Limb (tissue), 2 donors: ENCODE data around the gene AHR.
A peak's percentile ranks its signal among the peaks of the same experiment; 100 is the strongest.

Source experiments
- DNase-seq, 2 donors: peaks; one replicate each; pipeline ENCODE4 v3.0.0-alpha.2; 2016; ENCODE audit errors: extremely low spot score in 2 of 2

The AHR gene

DNA sequence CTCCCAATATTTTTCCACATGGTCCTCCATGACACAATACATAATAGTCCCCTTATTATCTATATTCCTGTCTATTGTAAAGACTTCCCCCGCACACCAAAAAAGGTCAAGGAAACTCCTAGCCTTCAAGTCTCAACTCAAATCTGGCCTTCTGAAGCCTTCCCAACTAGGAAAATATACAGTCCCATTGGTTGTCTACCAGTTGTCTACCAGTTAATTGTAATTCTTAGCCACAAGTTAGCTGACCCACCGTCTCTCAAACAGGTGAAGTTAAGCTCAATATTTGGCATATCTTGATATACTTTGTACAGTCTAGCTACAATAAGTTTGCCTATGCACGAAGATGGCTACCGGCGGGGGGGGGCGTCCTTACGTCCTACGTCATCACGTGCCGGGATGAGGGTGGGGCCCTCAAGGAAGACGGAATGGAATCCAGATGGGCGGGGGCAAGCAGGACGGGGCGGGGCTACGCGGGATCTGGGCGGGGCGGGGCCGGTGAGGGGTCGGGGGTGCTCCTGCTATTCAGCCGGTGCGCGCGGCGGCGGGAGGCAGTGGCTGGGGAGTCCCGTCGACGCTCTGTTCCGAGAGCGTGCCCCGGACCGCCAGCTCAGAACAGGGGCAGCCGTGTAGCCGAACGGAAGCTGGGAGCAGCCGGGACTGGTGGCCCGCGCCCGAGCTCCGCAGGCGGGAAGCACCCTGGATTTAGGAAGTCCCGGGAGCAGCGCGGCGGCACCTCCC is at the start of gene AHR:
TSS of gene AHR (plus strand) at position 551 of the 738 bp plus-strand sequence. CDS start 613 bp downstream, outside the sequence.
- DNase-seq: peak; percentile 74 to 89

DNA sequence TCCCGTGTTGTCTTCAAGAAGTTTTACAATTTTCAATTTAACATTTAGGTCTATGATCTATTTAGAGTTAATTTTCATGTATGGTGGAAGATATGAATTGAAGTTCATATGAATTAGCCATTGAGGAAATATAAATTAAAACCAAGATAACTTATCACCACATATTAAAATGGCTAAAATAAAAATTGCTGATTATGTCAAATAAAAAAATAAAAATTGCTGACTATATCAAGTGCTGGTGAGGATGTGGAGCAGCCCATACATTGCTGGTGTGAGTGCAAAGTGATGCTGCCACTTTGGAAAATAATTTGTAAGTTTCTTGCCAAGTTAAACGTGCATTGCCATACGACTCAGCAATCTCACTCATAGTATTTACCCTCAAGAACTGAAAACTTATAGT is 44.6 kb upstream of the AHR start:
- no peak for DNase-seq

DNA sequence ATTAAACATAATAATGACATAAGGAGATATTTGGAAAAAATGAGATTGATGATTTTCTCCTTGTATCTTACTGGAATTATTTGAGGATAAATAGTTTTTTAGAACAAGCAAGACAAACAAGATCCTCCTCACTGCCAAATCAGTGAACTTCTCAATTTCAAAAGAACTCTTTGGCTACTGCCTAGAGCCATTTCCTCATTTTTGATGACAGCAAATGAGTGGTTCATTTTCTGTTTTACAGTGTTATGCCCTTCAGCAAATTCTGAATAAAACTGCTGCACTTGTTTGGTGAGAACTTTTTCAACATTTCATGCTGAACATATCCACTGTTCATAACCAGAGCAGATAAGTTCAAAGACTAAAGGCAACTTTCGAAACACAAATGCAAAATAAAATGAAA is 42.5 kb upstream of the AHR start:
- no peak for DNase-seq

DNA sequence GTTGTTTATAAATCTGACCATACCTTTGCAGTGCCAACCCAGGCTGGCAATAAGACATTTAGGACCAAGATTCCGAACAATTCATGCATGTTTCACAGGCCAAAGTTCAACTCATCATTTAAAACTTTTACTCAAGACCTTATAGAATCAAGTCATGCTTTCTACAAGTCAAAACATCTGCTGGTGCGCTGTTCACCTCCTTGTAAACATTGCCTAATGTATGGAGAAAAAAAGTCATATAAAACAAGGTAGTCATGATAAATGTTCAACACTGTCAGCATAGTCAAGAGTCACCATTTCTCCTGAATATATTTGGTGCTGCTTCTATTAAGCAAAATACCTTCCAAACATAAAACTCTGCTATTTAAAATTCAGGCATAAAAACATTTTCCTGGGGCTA is 42.1 kb upstream of the AHR start:
- DNase-seq: no peak

DNA sequence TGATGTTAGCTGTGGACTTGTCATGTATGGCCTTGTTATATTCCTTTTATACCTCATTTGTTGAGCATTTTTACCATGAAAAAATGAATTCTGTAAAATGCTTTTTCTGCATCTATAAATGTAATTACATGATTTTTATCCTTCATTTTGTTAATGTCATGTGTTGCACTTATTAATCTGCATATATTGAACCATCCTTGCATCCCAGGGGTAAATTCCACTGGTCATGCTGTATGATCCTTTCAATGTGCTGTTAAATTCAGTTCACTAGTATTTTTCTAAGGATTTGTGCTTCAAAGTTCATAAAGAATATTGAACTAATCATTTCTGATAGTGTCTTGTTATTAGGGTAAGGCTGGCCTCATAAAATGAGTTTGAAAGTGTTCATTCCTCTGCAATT is 31.9 kb upstream of the AHR start:
- no peak for DNase-seq

DNA sequence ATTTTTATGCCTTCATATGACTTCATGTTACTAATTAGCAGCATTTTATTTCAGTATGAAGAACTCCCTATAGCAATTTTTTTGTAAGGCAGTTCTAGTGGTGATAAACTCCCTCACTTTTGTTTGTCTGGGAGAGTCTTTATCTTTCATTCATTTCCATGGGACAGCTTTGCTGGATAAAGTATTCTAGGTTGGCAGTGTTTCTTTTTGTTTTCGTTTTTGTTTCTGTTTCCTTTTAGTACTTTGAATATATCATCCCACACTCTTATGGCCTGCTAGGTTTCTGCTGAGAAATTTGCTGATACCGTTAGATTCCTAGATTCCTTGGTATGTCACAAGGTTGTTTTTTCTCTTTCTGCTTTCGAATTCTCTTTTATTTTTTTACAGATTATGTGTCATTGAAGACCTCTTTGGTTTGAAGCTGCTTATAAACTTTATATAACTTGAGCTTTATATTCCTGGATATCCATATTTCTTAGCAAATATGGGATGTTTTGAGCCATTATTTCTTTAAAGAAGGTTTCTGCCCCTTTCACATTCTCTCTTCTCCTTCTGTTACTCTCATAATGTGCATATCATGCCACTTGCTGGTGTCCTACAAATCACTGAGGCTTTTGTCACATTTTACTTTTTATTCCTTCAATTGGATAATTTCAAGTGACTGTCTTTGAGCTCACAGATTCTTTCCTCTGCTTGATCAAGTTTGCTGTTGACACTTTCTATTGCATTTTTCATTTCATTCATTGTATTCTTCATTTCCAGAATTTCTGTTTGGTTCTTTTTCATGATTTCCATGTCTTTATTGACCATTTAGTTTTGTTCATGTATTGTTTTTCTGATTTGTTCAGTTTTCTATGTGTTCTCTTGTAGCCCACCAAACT is 28.9 kb upstream of the AHR start:
- DNase-seq: no peak

DNA sequence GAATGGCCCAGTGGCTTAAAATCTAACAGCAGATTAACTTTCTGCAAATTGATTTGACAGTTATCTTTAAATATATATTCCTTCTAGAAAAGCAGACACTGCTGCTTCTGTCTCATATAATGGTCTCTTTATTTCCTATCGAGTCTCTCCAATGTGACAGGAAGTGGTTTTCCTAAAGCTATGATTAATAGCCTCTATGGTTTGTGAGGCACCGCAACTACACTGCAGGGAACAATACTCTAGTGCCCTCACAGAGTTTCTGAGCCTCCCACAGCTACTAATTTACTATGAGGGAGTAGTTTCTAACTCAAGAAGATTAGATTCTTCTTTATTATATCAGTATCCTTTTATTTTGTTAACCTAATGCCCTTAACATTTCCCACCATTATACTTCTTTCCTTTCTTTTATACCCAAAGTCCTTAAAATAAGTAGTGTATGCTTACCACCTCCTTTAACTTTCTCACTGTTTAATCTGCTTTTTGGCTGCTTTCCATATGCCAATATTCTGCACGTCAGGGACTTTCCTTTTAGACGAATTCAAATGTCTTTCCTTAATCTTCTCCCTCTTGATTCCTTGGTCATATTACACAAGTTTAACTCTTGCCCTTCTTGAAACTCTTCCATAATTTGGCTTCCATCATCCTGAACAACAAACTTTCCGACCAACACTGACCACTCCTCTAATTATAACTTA is 23.8 kb upstream of the AHR start:
- DNase-seq: no peak

DNA sequence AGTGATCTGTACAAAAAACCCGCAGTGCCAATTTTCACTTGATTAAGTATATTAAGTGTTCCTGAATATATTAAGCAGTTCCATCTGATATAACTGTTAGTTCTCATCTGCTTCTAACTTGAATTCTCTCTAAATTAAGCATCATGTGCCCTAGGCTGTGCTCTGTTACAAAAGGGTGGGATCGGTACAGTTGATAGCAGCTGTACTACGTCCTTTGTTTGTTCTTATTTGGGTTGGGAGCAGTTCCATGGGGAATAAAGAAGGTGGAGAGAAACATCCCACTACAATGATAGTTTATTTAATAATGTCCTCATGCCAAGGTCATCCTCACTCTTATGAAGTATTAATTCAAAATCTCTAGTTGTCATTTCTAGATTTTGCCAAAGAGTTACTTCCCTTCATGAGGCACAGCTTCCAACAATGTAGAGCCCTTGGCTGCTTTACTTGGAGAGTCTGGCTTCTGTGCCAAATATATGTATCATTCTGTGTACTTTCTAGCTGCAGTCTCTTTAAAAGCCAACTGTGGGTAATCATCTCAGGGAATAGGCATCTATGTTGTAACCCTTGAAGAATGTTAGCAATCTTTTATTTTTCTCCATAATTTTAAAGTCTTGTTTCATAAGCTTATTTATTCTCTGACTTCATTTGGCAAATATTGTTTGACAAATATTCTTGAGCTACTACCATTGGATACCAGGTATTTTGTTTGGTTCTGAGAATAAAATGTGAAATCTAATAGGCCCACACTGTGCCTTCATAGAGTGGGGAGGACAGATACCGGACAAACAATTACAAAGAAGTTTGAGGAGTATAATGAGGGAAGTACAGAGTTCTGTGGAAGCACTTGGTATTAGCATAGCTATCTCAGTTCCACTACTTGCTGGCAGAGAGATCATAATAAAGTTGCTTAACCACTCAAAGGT is 22.4 kb upstream of the AHR start:
- DNase-seq: peak in 1 of 2 donors; percentile 67

DNA sequence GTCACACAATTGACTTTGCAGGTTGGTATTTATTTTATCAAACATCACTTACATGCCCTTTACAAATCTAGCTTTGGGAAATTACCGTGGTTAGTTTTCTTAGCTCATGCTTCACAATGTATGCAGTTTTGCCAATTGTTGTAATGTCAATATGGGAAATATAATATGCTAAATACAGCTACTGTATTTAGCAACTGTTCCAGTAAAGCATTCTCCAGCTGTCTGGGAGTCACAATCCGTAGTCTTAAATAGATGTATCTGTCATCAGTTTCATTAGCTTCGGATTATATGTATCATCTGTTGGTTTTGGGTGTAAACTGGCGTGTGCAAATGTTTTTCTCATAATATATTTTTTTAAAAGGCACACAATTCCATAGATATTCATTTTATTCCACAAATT is 19.4 kb upstream of the AHR start:
- no peak for DNase-seq

DNA sequence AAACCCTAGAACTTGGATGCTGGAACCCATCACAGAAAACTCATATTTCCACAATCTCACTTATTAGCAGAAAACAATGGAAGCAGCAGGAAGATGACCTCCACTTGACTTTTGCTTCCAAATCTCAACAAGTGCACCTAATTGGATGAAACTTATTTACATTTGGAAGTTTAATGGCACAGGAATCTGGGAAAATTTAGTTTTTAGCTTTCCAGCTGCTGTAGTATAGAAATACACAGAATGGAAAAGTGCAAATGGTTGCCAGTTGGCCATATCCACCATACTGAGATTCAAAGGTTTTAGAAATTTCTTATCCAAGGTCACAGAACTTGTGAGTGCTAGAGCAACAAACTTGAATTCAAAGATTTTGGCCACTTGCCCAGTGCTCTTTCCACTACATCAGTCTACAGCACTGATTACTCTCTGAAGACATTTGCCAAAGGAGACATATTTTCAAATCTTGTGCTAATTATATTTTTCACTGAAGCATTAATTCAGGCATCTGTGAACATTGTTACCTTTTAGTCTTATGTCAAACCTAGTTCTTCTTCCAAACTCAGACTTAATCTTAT is 9.3 kb upstream of the AHR start:
- DNase-seq: peak in 1 of 2 donors; percentile 52

DNA sequence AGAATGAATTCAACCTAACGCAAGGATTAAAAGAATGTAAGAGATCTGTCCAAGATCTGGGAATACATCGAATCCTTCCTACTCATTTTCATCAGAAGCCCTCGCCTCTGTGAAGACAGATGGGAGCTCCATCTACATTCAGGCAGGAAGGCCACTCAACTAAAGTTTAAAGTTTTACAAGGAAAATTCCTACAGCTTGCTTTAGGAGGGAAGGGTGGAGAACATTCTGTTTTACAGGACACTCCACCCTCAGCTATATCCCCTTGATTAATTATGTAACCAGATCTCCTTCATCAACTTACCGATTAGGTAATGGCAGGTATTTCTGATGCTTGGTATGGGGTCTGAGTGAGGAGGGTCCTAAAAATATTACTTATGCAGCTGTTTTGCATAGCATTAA is 5.6 kb upstream of the AHR start:
- no peak for DNase-seq

DNA sequence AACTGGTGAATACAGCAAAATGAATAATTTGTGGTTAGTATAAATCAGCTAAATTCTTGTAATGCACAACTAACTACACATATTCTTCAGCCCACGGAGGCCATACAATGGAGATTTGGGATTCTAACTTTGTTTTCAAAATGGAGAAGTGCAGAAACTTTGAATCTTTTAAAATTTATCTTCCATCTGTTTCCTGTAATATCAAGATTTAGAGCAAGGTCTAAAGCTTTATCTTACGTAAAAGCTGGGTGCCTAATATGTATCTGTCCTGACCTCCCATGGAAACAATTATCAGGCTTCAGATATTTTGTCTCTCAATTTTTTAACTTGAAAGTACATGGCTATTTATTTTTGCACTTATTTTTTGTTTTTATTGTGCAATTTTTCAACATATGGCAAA is 5.0 kb upstream of the AHR start:
- DNase-seq: no peak

DNA sequence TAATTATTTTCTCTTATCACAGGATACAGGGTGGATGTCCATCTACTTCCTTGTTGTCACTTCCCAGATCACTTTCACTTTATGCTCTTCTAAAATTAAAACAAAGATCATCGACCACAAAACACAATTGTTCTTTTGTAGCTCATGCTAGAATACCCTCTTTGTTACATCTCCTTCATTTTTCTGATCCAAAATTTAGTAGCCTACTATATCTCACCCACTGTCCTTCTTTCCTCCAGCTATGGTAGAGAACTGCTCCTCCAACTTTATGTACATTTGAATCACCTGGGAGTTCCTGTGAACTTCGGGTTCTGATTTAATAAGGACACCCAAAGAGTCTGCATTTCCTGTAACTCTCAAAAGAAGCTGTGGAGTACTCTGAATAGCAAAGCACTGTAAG is 1.2 kb upstream of the AHR start:
- DNase-seq: no peak

DNA sequence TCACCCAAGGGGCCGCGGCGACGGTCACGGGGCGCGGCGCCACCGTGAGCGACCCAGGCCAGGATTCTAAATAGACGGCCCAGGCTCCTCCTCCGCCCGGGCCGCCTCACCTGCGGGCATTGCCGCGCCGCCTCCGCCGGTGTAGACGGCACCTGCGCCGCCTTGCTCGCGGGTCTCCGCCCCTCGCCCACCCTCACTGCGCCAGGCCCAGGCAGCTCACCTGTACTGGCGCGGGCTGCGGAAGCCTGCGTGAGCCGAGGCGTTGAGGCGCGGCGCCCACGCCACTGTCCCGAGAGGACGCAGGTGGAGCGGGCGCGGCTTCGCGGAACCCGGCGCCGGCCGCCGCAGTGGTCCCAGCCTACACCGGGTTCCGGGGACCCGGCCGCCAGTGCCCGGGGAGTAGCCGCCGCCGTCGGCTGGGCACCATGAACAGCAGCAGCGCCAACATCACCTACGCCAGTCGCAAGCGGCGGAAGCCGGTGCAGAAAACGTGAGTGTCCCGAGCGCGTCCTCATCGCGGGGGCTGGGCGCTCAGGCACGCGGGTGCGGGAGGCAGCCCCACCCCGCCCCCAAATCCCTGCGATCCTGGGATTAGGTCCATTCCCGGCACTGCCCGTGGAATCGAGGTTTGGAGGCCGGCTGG is 509 bp downstream of the AHR start:
- DNase-seq: peak in 1 of 2 donors; percentile 58

DNA sequence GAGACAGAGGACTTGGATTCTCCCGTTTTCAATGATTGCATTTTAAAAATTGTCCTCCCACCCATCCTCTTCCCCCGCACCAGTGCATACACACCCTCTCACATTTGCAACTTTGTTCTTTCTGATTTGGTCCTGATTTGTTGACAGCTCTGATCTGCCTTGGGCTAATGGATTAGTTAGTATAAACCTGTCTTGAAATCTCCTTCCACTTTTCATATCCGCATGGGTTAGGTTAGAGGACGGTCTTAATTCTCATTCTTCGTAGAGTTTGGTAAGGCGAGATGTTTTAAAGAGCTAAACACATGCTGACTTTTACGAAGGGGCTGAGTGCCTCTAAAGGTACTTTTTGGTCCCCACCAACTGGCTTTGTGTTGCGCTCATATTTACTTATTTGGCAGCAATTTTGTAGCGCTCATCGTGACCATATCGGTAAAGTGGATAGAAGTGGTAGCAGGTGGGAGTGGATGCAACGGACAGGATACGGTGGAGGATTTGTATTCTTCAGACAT is 1.1 kb downstream of the AHR start:
- no peak for DNase-seq

DNA sequence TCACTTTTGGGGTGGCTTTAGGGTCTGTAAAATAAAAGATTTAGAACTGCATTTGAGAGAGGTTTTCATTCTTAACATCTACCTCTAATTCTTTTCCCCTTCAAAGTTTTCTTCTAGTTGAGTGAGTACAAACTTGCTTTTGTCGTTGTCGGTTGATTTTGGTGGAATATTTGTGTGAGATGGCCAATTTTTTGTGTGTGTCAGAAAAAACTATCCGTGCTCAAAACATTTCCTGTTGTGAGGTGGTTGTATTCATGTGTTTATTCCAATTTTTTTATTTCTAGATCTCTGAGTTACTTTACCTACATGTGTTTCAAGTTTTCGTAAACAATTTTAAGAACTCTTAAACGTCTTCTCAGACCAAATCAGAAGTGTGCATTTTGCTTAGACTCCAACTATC is 1.6 kb downstream of the AHR start:
- no peak for DNase-seq

DNA sequence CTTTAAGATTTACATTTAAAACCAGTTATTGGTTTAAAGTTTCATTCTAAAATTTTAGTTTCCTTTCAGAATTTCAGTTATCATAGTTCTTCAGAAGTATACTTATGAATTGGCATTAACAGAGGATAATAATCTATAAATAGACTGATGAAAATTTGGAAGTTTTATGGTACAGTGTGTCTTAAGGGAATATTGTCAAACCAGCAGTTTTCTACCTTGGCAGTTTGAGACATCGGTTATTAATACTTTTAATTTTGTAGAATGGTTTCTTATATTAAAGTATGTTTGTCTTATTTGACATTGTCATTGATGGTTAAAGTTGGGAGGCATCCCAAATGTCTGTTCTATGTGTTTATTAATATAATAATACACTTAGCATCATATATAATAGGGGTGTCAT is 2.0 kb downstream of the AHR start:
- no peak for DNase-seq

DNA sequence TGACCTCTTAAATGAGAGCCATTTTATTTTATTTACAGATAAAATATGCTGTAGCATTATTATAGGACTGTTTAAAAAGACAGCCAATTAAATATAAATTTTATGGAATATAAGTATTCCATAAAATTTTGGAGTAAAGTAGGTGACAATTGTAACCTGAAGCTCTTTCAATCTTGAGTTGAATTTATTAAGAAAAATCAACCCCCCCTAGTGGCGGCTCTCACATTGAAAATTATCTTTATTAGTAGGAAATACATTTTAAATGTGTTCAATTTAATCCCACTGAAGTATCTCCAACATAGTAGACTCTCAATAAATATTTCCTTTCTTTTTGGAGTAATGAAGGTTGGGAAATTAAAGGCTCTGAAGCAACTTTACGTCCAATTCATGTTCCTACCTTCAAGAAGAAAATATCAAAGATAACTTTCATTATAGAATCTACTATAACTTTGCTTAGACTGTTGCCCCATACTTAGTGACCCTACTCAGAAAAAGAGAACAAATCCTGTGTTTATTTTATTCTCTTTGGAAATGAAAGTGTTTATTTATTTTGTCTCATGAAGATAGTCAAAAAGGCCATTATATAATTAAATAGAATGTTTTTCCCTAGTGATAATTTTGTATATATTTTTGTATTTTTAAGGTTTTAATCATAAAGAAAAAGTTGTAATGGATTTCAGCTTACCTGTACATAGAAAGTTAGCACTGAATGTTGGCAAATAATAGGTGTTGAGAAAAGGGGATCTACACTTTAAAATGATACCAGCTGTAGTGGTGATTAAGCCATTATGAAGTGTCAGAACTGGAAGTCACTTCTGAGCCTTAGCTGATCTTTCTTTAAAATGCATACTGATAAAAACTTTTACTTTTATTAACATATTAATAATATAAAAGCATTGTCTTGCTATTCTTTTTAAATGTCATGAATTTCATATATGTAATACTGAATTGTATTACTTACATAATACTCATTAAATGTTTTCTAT is 3.3 kb downstream of the AHR start:
- peak in 1 of 2 donors; percentile 23 for DNase-seq
